Measurements from ENCODE around the gene IQCF2.

GRCh38 chr3:51862886-51863285 lies 1.5 kb downstream of the IQCF2 start:
- TF ChIP-seq SP1 (IDR thresholded peaks at IDR 0.05), result no peak
- TF ChIP-seq BHLHE40 (IDR thresholded peaks at IDR 0.05; ENCODE audit: borderline replicate concordance), result no peak
- no peak for TF ChIP-seq TARDBP (IDR thresholded peaks at IDR 0.05)
- TF ChIP-seq ZNF384 (IDR thresholded peaks at IDR 0.05), result no peak
- no peak for TF ChIP-seq L3MBTL2 (conservative IDR thresholded peaks at IDR 0.05)
- no peak for TF ChIP-seq NFRKB (IDR thresholded peaks at IDR 0.05)
- TF ChIP-seq ELF4 (IDR thresholded peaks at IDR 0.05), result no peak
- no peak for TF ChIP-seq ARNT (IDR thresholded peaks at IDR 0.05)
- no peak for TF ChIP-seq FOXK2 (IDR thresholded peaks at IDR 0.05)
- TF ChIP-seq SUZ12 (IDR thresholded peaks at IDR 0.05), result no peak

Measured in HEK293T (cell line).